Activated T-cell treated with anti-CD3 and anti-CD28 coated beads for 24 hours (primary cell): ENCODE data around the gene LTO1.

Experiments used
- DNase-seq: peaks from one replicate; pipeline ENCODE4 v3.0.0-alpha.2; 2020; ENCODE audit warnings: low read depth

Gene LTO1

DNA sequence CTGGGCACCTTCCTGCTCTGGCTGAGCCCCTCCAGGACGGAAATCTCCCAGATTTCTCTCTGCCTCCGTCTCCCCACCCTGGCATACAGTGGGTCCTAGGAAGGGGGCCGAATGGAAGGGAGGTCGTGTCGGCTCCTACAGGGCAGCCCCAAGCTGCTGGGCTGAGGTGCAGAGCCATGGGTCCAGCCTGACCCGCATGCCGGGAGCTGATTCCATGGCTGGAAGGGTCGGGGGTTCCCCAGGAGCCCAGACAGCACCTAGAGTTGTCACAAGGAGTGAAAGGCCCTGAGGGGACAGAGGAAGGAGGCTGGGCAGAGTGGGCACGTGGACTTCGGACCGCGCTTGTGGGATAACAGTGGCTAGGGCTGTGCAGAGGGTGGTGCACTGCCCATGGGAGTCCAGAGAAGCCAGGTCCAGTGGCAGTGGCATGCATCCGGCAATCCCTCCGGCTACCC, 17.7 kb downstream of the LTO1 start:
- DNase-seq, result no peak

DNA sequence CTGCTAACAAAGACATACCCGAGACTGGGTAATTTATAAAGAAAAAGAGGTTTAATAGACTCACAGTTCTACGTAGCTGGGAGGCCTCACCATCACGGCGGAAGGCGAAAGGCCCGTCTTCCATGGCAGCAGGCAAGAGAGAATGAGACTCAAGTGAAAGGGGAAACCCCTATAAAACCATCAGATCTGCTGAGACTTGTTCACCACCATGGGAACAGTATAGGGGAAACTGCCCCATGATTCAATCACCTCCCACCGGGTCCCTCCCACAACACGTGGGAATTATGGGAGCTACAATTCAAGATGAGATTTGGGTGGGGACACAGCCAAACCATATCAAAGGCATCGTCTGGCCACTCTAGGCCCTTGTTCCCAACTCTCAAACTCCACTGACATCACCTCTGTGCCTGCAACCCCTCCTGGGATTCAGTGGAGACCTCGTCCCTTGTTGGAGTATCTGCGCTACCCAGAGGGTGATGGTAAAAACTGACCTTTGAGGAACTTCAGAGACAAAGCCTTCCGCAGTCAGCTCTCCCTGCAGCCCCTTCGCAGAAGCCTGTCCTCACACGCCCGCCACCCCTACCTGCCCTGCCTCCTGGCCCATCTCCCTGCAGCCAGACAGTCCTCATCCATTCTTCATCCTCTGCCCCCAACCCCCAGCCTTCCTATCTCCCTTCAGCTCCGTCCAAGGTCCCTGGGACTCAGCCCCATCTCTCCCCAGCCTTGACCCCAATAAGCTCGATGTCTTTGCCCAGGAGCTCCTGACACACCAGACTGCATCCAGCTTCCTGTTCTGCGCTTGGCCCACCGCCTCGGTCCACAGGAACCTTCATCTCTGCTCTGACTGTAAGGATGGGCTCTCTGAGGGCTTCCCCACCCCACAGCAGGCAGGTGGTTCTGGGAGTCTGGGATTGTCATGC, 18.4 kb downstream of the LTO1 start:
- DNase-seq, result no peak

DNA sequence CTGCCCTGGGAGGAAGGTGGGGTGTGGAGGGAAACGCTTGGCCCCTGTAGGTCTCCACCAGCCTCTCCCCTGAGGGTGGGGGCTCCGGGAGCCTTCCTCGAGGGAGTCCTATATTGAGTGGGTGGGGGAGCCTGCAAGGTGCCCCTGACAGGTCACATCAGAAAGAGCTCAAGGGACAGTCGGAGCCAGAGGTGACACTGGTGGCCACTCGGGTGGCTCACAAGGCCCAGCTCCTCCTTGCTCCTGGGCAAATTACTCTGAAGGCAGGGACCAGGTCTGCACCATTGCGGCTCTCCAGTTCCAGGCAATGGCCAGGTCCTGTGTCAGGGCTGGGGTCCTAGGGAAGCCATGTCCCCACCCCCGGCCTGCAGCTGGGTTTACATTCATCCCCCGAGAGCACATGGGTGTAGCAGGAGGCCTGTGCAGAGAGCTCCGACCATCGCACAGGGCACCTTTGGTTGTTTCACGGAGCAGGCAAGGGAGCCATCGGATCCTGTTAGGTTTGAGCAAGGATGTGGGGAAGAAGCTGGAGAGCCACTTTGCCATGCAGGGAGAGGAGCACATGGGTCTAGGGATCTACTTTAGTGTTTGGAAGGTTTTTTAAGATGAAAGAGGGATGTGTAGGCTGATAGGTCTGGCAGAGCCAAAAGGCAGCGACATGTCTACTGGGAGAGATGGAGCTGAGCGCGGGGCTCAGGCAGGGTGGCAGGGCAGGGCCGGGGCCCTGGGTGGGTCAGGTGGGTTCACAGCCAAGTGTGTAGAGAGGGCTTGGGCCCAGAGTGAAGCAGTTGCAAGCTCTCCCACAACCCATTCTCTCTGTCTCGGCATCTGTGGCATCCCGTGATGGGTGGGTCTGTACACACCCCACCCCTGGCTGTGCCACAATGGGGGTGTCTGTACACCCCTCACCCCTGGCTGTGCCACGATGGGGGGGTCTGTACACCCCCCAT, 19.4 kb downstream of the LTO1 start:
- no peak for DNase-seq

DNA sequence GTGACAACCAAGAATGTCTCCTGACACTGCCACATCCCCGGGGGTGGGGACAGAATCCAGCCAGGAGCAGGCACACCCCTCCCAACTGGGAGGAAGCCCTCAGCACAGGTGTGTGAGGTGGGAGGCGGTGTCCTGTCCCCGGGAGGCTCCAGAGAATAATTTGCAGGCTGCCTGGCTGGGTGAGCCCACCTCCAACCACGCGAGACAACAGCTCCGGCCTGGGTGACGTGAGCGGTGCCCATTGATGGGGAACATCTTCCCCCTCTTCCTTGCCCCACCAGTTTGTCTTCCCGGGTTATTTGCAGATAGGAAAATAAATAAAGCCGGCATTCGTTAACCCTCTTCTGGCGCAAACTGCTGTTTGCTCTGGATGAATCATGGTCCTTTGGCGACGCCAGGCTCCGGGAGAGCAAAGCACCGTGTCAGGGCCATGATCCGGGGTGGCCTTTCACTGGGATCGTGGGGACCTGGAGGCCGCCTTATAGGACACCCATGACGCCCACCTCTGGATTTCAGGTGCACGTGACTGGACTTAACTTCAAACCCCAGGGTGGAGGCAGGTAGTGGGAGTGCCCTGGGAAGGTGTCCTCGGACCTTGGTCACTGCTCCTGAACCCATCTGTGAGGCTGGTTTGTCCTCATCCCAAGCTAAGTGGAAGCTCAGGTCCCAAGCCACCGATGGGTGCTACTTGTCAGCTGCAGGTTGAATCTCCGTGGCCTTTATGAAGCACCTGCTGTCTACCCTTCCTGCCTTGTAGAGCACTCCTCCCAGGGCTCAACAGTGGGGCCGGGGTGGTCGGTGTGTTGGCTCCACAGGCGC, 20.3 kb downstream of the LTO1 start:
- no peak for DNase-seq

DNA sequence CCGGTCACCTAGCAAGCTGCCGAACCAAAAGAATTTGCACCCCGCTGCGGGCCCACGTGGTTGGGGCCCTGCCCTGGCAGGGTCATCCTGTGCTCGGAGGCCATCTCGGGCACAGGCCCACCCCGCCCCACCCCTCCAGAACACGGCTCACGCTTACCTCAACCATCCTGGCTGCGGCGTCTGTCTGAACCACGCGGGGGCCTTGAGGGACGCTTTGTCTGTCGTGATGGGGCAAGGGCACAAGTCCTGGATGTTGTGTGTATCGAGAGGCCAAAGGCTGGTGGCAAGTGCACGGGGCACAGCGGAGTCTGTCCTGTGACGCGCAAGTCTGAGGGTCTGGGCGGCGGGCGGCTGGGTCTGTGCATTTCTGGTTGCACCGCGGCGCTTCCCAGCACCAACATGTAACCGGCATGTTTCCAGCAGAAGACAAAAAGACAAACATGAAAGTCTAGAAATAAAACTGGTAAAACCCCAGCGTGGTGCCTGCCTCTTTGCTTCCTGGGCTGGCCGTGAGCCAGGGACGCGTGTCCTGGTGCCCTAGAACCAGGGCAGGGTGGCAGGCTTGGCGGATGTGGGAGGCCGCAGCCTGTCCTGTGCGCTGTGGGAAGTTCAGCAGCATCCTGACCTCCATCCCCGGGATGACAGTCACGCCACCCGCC, 21.0 kb downstream of the LTO1 start:
- DNase-seq, result no peak

DNA sequence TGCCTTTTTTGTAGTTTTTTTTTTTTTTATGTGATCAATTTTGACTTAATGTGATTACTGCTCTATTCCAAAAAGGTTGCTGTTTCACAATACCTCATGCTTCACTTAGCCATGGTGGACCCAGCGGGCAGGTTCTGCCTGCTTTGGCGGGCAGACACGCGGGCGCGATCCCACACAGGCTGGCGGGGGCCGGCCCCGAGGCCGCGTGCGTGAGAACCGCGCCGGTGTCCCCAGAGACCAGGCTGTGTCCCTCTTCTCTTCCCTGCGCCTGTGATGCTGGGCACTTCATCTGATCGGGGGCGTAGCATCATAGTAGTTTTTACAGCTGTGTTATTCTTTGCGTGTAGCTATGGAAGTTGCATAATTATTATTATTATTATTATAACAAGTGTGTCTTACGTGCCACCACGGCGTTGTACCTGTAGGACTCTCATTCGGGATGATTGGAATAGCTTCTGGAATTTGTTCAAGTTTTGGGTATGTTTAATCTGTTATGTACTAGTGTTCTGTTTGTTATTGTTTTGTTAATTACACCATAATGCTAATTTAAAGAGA, 21.7 kb downstream of the LTO1 start:
- DNase-seq, result no peak

DNA sequence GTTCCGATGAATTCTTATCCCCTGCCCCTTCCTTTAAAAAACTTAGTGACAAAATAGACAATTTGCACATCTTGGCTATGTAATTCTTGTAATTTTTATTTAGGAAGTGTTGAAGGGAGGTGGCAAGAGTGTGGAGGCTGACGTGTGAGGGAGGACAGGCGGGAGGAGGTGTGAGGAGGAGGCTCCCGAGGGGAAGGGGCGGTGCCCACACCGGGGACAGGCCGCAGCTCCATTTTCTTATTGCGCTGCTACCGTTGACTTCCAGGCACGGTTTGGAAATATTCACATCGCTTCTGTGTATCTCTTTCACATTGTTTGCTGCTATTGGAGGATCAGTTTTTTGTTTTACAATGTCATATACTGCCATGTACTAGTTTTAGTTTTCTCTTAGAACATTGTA, 22.2 kb downstream of the LTO1 start:
- no peak for DNase-seq

DNA sequence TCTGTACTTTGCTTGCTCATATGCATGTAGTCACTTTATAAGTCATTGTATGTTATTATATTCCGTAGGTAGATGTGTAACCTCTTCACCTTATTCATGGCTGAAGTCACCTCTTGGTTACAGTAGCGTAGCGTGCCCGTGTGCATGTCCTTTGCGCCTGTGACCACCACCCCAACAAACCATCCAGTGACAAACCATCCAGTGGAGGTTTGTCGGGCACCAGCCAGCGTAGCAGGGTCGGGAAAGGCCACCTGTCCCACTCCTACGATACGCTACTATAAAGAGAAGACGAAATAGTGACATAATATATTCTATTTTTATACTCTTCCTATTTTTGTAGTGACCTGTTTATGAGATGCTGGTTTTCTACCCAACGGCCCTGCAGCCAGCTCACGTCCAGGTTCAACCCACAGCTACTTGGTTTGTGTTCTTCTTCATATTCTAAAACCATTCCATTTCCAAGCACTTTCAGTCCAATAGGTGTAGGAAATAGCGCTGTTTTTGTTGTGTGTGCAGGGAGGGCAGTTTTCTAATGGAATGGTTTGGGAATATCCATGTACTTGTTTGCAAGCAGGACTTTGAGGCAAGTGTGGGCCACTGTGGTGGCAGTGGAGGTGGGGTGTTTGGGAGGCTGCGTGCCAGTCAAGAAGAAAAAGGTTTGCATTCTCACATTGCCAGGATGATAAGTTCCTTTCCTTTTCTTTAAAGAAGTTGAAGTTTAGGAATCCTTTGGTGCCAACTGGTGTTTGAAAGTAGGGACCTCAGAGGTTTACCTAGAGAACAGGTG, 23.1 kb downstream of the LTO1 start:
- no peak for DNase-seq

DNA sequence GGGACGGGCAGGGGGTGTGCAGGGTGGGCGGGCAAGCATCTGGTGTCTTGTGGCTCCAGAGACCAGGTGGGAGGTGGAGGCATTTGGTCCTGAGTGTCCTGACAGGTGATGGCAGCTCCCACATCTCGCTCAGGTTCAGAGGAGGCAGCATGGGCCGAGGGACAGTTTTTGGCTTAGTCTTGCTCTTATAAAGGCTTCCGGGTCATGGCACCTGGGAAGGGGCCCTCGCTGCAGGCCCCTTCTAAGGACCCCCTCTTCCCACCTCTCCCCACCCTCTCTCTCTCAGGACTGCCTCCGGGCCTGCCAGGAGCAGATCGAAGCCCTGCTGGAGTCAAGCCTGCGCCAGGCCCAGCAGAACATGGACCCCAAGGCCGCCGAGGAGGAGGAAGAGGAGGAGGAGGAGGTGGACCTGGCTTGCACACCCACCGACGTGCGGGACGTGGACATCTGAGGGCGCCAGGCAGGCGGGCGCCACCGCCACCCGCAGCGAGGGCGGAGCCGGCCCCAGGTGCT, 24.3 kb downstream of the LTO1 start:
- DNase-seq, result no peak

DNA sequence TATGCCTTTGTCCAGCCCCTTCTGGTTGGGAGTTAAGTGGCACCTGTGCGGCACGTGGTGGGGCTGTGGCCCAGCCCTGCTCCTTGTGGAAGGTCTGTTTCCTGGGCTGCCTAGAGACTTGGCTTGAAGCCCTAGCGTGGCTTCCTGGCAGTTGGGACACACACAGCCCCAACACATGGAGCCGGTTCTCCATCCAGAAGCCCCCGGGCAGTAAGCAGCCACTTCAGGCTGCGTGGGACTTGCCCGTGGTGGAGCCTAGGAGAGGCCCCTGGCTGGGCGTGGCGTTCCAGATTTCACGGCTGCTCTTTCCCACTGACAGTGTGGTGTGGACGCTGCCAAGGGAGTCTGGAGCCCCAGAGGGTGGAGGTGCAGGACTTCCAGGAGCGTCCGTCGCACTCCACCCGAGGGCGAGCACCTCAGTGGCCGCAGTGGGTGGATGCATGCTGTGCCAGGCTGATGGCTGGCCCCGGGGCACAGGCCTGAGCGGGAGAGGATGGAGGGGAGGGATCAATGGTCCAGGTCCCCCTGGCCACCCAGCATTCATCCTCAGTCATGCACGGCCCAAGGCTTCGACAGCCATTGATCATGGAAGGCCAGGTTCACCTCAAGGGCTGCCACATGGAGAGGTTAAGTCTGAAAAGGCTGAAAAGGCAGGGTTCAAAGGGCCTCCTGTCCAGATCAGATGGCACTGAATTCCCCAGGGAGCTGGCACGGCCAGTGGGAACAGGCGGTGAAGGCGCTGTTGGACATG, 24.9 kb downstream of the LTO1 start:
- no peak for DNase-seq

DNA sequence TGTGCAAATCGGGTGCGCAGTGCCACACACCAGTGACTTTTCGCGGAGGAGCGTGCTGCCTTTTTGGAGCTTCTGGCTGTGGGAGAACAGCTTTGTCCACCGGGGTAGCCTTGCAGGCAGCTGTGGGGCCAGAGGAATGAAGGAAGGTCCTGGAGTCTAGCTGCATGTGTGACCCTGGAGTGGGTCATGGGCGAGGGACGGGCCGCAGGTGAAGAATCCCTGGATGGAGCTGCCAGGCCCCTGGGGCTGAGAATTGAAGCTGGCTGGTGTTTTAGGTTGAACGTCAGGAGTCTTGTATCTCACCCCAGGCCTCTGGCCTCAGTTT, 25.6 kb downstream of the LTO1 start:
- no peak for DNase-seq

DNA sequence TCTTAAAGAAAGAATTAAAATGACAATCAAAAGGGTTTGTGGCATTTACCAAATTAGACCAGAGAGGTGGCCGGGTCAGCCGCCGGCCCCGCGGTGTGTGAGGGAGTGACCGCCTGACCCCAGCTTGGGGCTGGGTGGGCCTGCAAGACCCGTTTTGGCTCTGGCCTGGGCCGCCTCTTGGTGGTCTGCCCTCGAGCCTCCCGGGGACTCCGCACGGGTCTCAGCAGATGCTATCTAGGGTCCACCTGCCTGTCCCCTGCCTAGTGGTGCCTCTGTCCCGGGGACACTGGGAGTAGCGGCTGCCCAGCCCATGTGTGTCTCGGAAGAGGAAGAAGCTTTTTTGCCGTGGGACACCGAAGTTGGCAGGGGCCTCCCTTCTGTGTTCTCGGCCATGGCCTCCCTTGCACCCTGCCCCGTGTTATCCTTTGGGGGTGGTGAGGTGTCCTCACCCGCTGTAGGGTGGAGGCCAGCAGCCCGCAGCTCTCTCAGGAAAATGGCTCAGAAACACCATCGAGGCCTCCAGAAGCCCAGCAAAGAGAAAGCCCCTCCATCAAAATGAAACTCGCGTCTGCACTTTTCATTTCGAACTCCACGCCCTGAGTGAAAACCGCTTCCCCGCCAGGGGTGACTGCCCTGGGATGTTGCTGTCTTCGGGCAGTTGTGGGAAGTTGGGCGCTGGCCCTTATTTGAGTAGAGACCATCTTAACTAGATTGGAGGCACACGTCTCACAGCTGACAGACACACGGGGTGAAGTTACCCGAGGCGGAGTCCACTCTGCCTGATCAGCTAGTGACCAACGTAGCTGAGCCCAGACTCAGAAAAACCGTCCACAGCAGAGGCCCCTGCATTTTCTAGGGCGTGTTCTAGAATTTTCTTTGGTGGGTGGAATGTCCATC, 26.2 kb downstream of the LTO1 start:
- no peak for DNase-seq

DNA sequence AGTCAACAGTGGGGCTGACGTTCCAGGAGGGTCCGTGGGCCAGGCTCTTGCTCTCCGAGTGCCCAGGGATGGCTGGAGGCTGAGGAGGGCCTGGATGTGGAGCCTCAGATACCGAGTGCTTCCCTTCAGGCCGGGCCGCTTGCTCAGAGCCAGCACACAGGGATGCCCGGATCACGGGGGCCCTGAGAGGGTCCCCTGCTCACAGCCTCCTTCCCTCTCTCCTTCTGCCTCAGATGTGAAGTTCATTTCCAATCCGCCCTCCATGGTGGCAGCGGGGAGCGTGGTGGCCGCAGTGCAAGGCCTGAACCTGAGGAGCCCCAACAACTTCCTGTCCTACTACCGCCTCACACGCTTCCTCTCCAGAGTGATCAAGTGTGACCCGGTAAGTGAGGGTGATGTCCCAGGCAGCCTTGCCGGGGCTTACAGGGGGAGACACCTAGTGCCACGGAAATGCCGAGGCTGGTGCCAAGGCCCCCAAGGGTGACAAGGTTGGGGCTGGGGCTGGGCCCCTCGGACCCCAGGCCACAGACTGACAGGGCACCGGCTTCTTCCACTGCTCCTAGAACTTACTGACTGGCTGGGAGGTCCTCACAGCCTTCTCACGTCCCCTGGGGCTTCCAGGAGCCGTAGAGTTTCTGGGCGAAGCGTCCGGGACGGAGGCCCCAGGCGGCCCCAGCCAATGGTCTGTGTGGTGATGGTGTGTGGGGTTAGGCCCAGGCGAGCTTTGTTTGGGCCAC, 27.2 kb downstream of the LTO1 start:
- DNase-seq, result no peak

DNA sequence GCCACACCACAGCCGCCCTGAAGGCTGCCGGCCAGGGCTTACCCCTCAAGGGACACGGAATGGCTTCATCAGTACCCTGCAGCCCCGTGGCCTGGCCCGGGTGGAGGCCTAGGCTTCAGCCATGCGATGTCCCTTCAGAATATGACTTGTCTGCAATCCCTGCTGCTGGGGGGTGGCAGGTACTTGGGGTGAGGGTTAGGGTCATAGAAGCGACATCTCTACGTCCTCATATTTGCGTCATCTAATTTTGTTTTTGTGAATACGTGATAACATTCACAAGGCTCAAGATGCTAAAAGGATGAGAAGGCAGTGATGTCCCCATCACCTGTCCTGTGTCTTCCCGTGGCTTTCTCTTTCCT, 27.8 kb downstream of the LTO1 start:
- no peak for DNase-seq

DNA sequence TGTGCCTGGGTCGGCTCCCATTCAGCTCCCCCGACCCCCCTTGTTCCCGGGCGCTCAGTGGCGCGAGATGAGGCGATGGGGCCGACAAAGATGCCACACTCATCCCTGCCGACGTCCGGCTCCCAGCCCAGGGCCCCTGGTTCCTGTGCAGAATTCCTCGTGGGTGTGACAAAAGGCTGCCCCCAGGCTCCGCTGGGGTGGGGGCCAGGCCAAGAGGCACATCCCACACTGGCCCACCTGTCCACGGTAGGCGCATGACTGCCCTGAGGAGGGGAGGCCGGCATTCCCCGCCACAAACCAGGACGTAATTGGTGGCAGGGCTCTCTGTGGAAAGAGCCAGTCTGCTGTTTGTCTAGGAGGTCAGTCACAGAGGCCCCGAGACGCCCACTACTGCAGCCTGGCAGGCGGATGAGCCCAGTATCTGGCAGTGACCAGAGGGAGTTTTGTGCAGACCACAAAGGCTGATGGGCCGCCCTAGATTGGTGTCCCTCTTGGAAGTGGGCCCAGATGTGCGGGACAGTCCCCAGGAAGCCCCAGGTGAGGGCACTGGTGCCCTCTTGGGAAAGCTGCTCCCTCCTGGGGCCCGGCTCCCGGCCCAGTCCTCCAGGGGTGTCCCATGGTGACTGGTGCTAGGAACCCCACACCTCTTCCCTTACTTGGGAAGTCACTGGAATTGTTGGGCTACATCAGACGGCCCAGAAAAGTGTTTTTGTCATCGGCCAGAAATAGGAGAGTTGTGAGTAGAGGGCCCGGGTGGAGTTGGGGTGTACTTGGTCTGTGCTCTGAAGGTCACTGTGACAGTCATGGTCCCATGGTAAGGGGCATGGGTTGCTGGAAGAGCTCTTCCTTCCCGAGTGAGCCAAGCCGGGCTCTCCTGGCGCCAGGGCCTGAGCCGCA, 28.4 kb downstream of the LTO1 start:
- DNase-seq, result no peak

DNA sequence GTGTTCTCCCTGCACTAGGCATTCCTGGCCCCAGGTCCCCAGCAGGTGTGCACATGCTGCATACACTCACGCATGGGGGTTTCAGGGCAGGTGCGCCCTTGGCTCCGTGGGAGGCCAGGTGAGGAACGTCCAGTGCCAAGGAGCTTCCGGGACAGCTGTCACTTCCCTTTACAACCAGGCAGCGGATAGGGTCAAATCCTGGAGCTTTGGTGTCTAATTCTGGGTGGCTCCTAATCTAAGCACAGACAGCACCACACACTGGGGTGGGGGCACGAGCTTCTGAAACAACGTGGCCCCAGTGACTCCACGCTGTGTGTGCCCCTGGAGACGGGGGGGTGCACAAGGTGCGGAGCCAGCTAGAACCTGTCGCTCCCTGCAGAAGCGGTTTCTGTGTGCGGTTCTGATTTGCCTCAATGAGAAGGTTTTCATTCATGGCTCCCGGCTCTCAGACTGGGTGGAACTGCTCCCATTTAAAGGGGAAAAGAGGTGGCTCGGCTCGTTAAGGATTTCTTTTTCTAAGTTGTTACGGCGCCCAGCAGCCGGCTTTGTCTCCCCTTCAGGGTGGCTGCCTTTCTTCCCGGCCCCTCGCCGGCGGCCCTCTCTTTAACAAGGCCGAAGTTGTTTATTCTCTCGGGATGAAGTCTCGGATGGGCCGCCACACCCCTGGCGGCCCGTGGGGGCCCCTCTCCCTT, 29.2 kb downstream of the LTO1 start:
- no peak for DNase-seq
